ENCODE results near the gene AK5. TPM values are rescaled to one million over a fixed set of nuclear protein-coding genes. Genes with fewer than 3 reads are reported as not detected.
"Not testable (repeated sequence)": the region's sequence is repeated elsewhere in the genome, so short reads cannot be mapped to it uniquely, and the experiment has no call there.

Gene AK5
- polyA plus RNA-seq, 3 donors: 0.34 to 0.72 (median 0.48) TPM

DNA sequence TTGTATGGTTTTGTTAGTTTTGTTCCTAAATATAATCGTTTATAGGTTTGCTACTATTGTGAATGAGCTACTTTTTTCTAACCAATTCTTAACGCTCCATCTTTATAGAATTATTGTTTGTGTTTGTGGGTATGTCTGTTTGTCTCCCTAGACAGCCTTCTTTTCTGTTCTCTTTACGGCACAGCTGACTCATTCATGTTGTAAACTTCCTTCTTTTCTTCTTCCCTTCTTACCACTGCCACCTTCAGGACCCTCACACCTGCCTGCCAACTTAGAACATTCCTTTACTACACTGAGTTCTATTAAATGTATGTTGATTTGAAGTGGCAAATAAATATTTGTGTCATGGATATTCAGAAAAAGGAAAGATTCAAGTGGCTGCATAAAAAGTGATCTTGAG lies 29.1 kb downstream of the AK5 start:
- Histone ChIP-seq H3K4me2 (replicated peaks; ENCODE audit: extremely low read depth, low read length, poor library complexity, severe bottlenecking) (no peak overlapping the region), H3K27me3 (ENCODE audit: control insufficient read depth in 2 of 2, insufficient read depth in 2 of 2, low read length in 2 of 2) (no peaks in the 10 kb centered on the region), H3K4me3 (replicated peaks in 1 of 3; ENCODE audit: low read depth in 2 of 3, low read length in 3 of 3) (no peak overlapping the region), H3K27ac (ENCODE audit: low read depth in 1 of 2, low read length in 2 of 2) (no peak overlapping the region), H2AFZ (ENCODE audit: insufficient read depth, low read depth, low read length, poor library complexity, severe bottlenecking) (no peak overlapping the region), H3K4me1 (ENCODE audit: control insufficient read depth in 1 of 2, insufficient read depth in 2 of 2, low read length in 2 of 2) (peaks cover 9 to 21% of the 10 kb centered on the region in 2 donors), H3K9ac (ENCODE audit: insufficient read depth, low read length, poor library complexity, severe bottlenecking) (no peak overlapping the region), H3K79me2 (ENCODE audit: insufficient read depth, low read length) (no peaks in the 10 kb centered on the region), H3K9me3 (replicated peaks in 1 of 2; ENCODE audit: control insufficient read depth in 1 of 2, insufficient read depth in 1 of 2, low read length in 2 of 2) (no peaks in the 10 kb centered on the region), H4K20me1 (ENCODE audit: insufficient read depth, low read length) (no peaks in the 10 kb centered on the region), H3K36me3 (replicated peaks in 1 of 2; ENCODE audit: control insufficient read depth in 1 of 2, insufficient read depth in 2 of 2, low read length in 2 of 2) (no peaks in the 10 kb centered on the region)
- Mint-ChIP-seq H3K27me3 (ENCODE audit: low read depth in 3 of 3) (peaks cover 2 to 4% (median 2%) of the 10 kb centered on the region in 3 donors), H3K4me3 (no peak overlapping the region), H3K27ac (no peak overlapping the region), H3K4me1 (peaks cover 20% of the 10 kb centered on the region), H3K36me3 (no peaks in the 10 kb centered on the region), H3K9me3 (peaks cover 0 to 10% (median 0%) of the 10 kb centered on the region in 7 donors)
- intact Hi-C loops (cut with micrococcal nuclease): no loop called here
- no CpG with 5 or more reads among the region's 3 CpGs for WGBS (ENCODE audit: insufficient coverage)
- peak in 1 of 3 donors; percentile 17 for DNase-seq
- no peak for TF ChIP-seq CTCF (IDR thresholded peaks at IDR 0.05)

- H3K9ac ChIP-seq (ENCODE audit: insufficient read depth, low read length, poor library complexity, severe bottlenecking); H3K36me3 ChIP-seq (replicated peaks in 1 of 2; ENCODE audit: control insufficient read depth in 1 of 2, insufficient read depth in 2 of 2, low read length in 2 of 2); H4K20me1 ChIP-seq (ENCODE audit: insufficient read depth, low read length); H3K27me3 Mint-ChIP-seq (ENCODE audit: low read depth in 3 of 3); H2AFZ ChIP-seq (ENCODE audit: insufficient read depth, low read depth, low read length, poor library complexity, severe bottlenecking); H3K4me3 Mint-ChIP-seq; H3K9me3 Mint-ChIP-seq; intact Hi-C loops (cut with micrococcal nuclease); H3K4me3 ChIP-seq (replicated peaks in 1 of 3; ENCODE audit: low read depth in 2 of 3, low read length in 3 of 3); H3K36me3 Mint-ChIP-seq; H3K9me3 ChIP-seq (replicated peaks in 1 of 2; ENCODE audit: control insufficient read depth in 1 of 2, insufficient read depth in 1 of 2, low read length in 2 of 2); H3K4me2 ChIP-seq (replicated peaks; ENCODE audit: extremely low read depth, low read length, poor library complexity, severe bottlenecking); H3K27ac ChIP-seq (ENCODE audit: low read depth in 1 of 2, low read length in 2 of 2); H3K27me3 ChIP-seq (ENCODE audit: control insufficient read depth in 2 of 2, insufficient read depth in 2 of 2, low read length in 2 of 2); H3K79me2 ChIP-seq (ENCODE audit: insufficient read depth, low read length): not testable (repeated sequence)
- H3K4me1 ChIP-seq (ENCODE audit: control insufficient read depth in 1 of 2, insufficient read depth in 2 of 2, low read length in 2 of 2): peaks cover 9 to 21% of the 10 kb centered on the region in 2 donors
- Mint-ChIP-seq H3K4me1 (peaks cover 20% of the 10 kb centered on the region), H3K27ac (peak overlapping the region in 3 of 7 donors; percentile 12 to 81 (median 52))
- 80% methylated on average over 1 of the region's 5 CpGs for whole genome bisulfite sequencing (ENCODE audit: insufficient coverage)
- DNase-seq: peak; percentile 57 to 76 (median 64)
Measured at GRCh38 chr1:77312364-77312763, 30.5 kb downstream of the AK5 start.
